ENCODE measurements around the gene ALPP.
"Not testable (repeated sequence)": the region's sequence is repeated elsewhere in the genome, so short reads cannot be mapped to it uniquely, and the experiment has no call there.

Gene ALPP

DNA sequence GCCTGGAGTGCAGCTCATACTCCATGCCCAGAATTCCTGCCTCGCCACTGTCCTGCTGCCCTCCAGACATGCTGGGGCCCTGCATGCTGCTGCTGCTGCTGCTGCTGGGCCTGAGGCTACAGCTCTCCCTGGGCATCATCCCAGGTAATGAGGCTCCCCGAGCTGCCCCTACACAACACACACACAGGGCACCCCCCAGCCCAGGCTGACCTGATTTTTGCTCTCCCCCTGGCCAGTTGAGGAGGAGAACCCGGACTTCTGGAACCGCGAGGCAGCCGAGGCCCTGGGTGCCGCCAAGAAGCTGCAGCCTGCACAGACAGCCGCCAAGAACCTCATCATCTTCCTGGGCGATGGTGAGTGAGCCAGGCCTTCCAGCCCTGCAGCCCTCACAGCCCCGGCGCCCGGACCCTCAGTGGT, at the start of gene ALPP:
TSS of gene ALPP (plus strand) at position 17 of the 417 bp plus-strand sequence. CDS start at position 69, 52 bp downstream.
- DNase-seq (ENCODE audit: low spot score): not testable (repeated sequence)

DNA sequence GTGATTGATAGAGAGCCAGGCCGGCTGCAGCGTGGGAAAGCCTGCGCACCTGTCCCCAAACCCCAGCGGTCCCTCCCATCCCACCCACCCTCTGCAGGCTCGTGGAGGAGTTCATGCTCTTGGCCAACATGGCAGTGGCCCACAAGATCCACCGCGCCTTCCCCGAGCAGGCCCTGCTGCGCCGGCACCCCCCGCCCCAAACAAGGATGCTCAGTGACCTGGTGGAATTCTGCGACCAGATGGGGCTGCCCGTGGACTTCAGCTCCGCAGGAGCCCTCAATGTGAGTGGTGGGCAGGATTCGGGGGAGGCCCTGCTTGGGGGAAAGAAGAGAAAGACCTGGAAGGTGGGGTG, 48.9 kb upstream of the ALPP start:
- no peak for DNase-seq (ENCODE audit: low spot score)

DNA sequence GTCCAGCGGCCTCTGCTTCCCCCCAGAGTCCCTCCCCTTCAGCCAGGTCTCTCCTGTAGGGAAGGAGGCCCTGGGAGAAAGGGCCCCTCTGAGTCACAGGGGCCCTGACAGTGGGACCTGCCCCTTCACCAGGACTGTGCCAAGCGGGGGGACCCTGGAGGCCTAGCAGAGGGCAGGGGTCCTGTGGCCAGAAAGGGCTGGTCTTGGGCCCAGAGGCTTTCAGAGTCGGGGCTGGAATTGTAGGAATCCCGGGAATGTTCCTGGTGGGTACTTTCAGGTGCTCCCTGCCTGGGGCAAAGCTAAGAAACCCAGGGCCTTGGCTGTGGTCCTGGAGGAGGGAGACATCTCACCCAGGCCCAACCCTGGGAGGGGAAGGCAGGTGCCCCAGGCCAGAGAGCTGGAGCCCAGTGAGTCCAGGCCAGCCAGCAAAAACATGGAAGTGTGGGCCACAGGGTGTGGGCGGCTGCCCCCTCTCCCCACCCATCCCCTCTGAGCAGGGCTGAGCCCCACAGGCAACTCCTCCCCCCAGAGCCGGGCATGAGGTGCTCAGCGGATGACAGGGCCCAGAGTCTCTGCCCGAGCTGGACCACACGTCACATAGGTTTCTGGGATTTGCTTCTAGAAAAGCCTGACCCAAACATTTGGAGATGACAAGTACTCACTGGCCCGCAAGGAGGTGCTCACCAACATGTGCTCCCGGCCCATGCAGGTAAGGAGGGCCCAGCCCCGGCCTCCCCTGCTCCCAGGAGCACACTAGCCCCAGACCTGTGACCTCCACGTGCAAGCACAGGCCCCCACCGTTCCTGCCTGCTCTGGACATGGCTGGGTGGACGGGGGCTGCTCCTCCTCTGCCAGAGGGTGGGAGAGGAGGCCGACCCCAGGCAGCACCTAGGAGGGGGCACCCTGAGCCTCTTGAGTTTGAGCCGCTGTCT, 48.2 kb upstream of the ALPP start:
- no peak for DNase-seq (ENCODE audit: low spot score)

DNA sequence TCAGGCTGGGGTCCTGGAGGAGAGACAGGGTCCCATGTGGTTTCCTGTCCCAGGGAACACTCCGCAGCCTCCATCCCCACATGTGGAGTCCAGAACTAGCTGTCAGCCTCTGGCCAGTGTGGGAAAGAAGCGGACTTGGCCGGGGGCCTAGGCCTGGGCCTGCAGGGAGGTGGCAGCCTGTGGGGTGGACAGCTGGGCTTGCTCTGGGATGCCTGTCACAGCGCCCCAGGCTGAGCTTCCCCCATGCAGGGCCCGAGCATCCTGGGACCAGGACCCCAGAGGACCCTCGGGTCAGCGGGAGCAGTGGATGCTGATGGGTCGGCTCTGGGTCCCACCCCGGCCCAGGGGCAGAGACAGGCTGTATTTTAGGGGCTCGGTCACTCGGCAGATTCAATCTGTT, 47.5 kb upstream of the ALPP start:
- DNase-seq (ENCODE audit: low spot score): not testable (repeated sequence)

DNA sequence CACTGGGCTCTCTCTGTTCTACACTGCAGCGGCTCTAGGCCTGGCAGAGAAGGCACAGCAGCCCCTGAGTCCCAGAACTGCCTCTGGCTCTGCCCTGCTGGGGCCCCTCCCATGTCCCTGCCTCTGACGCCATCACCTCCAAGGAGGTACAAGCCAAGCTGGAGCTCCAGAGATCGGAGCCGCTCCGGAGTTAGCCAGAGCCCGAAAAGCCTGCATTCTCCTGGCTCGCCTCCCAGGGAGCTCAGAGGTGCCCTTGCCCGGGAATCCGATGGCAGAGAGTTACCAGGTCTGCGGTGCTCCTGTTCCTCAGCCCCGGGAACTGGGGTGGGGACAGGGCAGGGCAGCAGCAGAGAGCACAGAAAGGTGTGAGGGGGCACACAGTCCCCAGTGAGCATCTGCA, 46.9 kb upstream of the ALPP start:
- not testable (repeated sequence) for DNase-seq (ENCODE audit: low spot score)

DNA sequence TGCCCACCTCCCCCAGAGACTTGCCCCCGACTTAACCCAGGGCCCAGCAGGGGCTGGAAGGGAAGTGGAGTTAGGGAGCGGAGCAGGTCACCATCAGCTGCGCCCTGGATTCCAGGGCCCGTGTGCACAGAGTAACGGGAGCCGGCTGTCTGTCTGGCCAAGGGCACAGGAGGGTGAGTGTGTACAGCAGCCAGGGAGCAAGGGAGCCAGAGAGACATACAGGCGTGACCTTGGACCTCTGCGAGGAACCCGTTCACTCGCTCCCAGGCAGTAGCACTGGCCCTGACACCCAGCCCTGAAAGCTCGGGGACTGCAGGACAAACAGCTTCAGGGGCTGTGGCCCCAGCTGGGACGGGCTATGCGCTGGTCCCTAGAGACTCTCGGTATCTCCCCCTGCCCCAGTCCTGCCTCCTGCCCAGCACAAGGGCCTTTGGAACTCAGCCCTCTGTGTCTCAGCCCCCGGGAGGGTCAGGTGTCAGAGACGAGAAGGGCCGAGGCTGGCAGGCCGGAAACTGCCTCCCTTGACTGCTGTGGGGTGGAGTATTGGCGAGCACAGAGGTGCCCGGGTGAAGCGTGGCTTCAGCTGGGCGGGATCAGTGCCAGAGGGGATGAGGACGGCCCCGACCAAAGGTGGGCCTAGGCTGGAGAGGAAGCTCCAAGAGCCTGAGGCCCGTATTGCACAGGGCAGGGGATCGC, 46.2 kb upstream of the ALPP start:
- DNase-seq (ENCODE audit: low spot score): not testable (repeated sequence)

DNA sequence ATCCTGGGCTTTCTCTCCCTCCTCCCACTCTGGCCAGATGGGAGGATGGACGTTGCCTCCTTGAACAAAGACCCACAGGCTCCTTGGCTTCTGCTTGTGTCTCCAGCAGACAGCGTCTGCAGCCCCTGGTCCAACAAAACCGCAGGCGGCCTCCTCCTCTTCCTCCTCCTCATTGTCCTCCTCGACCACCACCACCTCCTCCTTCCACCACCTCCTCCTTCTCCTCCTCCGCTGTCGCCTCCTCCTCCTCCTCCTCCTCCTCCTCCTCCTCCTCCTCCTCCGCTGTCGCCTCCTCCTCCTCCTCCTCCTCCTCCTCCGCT, 45.7 kb upstream of the ALPP start:
- DNase-seq (ENCODE audit: low spot score): no peak

DNA sequence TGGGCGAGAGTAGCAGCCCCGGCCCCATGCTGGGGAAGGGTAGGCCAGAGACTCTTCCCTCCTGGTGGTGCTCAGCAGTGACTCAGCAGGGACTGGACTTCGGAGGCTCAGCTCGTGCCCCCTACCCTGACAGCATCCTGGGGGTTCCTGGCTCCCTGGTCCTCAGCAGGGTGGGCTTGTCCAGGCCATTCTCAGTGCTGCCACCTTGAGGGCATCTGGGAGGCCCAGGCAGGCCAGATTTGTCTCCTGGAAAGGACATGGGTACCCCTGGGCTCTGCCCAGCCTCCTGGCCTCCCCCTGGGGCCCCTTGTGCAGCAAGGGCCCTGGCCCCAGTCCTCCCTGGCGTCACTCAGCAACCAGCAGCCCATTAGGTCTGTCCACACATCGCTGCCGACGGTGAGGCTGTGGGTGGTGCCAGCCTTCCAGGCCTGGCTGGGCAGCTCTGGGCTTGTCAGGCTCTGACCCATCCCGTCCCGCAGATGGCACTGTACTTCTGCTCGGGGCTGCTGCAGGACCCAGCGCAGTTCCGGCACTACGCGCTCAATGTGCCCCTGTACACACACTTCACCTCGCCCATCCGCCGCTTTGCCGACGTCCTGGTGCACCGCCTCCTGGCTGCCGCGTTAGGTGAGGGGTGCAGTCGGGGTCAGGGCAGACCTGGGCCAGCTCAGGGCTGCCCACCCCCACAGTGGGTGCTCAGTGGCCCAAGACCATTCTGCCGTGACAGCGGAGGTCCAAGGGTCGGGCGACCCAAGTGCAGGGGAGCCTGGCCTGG, 45.0 kb upstream of the ALPP start:
- DNase-seq (ENCODE audit: low spot score): no peak

DNA sequence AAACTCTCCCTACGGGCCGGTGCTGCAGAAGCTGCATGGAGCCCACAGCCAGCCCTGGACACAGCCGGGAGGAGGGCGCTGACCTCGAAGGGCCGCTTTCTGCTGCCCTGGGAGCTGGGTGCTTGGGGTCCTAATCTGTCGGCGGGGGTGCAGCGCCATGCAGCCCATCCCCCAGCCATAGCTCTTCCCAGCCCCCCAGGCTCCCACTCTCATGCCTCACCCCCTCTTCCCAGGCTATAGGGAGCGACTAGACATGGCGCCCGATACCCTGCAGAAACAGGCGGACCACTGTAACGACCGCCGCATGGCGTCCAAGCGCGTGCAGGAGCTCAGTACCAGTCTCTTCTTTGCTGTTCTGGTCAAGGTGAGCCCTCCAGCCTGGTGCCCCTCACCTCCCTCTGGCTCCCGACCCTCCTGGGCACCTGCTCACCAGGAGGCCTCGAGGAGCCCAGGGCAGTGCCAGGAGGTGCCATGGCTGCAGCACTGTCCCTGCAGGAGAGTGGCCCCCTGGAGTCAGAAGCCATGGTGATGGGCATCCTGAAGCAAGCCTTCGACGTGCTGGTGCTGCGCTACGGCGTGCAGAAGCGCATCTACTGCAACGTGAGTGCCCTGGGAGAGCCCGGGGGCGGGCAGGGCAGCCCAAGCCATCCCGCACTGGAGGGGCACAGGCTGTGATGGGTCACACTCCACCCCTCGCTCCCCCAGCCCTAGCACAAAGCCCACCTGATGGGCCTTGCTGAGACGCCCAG, 44.2 kb upstream of the ALPP start:
- DNase-seq (ENCODE audit: low spot score): not testable (repeated sequence)

DNA sequence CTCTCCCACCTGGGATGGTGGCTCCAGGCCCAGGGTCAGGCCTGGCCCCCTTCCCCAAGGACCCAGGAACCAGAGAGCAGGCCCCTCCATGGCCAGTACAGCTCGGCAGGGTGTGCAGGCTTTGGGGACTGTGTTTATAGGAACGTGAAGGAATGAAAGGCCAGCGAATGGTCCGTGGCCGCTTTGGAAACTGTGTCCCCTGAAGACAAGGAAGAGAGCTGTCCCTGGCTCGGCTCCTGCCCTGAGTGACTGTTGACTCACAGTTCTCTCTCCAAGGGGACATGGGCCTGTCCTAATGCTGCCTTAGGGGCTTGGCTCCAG, 43.7 kb upstream of the ALPP start:
- not testable (repeated sequence) for DNase-seq (ENCODE audit: low spot score)

DNA sequence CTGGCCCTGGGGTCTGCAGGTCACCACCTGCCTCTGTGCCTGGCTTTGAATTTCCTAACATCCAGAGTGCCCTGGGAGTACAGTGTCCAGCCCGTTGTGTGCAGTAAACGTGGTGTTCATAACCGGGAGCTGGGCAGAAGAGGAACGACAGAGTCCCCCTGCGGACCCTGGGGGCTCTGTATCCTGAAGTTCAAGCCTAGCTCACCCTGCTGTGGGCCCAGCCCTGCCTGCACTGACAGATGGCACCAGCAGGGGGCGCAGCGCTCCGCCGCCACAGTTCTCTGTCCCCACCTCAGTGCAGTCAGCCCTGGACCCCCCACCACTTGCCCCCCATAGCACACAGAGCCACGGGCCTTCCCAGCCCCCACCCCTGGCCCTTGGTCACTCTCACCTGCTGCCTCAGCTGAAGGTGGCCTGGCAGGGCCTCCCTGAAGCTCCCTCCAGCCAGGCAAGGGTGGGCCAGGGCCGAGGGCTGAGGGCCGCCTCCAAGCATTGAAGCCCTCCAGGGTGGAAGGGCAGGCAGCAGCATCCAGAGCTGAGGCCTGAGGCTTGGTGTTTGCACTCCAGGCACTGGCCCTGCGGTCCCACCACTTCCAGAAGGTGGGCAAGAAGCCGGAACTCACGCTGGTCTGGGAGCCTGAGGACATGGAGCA, 43.2 kb upstream of the ALPP start:
- DNase-seq (ENCODE audit: low spot score): not testable (repeated sequence)

DNA sequence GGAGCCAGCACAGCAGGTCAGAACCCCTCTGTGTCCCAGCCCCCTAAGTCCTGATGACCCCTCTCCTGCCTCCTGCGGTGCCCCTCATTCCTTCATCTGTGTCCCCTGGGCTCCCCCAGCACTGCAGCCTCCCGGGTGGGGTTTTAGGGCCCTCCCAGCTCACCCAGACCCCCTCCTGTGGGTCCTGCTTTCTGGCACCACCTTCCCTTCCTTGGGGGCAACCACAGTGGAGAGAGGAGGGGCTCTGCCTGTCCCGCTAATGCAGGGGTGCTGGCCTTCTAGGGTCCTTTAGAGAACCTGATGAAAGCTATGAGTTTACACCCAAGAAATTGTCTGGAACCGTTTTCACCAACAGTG, 42.7 kb upstream of the ALPP start:
- no peak for DNase-seq (ENCODE audit: low spot score)

DNA sequence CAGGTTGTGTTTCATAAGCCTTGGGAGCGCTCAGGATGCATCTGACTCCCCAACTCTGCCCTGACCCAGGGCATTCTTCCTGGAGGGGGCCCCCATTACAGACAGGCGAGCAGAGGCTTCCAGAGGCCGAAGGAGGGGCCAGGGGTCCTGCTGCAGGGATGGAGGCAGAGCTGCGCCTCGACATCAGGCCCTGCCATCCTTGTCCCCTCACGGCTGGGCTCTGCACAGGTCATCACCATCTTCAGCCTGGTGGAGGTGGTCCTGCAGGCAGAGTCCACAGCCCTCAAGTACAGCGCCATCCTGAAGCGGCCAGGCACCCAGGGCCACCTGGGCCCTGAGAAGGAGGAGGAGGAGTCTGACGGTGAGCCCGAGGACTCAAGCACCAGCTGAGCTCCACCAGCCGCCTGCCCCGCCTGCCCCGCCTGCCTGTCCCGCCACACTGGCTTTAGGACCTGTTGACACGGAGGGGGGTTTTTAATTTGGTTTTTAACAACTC, 42.3 kb upstream of the ALPP start:
- DNase-seq (ENCODE audit: low spot score): no peak

DNA sequence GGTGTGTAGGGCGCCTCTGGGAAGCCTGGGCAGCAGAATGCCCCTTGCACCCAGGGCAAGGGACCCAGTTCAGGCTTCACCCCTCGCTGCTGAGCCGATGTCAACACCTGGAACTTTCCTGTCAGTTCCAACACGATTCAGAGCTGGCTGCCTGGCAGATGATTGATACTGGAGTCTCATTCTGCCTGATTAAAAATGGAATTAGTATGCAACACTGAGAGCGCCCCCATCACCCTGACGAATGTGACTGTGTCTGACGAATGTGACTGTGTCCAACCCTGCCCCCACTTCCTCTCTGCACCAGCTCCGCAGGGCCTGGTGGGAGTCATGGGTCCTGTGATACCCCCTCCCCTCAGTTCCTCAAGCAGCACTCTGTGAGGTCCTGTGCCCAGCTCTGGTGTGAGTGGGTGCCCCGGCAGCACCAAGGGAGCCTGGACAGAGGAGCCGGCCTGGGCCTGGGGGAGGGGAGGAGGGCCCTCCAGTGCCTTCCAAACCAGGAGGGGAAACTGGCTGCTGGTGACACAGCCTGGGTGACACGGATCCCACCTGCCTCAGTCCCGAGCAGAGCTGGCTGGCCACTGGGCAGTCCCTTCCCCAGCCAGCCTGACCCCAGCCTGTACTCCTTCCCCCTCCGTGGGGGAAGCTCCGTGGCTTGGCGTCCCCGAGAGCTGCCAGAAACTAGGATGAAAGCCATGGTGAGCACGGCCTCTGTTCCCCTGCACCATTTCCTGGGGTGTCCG, 41.4 kb upstream of the ALPP start:
- DNase-seq (ENCODE audit: low spot score): no peak

DNA sequence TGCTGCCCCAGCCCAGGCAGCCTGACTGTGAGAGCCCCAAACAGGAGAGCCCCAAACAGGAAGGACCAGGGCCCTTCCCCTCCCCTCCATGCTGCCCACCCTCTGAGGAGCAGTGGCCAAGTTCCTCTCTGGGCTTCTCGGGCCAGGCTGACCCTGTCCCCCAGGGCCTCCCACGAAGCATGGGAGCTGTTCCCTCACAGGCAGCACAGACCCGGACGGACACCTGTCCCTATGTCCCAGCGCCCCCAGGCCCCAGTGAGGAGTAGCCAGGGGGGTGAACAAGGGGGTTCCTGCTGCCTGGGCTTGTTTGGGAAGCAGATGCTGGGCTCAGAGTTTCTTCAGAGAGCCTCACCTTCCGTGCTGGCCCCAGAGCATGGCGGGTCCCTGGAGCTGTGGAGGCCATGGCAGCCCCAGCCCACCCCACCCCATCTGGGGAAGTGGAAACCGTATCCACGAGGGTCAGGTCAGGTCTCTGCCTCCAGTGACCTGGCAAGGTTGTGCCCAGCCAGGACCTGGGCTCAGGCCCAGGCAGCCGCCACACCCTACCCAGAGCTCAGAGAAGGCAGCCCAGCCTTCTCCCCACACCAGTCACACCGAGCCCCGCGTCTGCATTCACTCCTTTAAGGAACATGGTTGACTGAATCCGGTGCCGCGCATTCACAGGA, 40.3 kb upstream of the ALPP start:
- DNase-seq (ENCODE audit: low spot score): not testable (repeated sequence)

DNA sequence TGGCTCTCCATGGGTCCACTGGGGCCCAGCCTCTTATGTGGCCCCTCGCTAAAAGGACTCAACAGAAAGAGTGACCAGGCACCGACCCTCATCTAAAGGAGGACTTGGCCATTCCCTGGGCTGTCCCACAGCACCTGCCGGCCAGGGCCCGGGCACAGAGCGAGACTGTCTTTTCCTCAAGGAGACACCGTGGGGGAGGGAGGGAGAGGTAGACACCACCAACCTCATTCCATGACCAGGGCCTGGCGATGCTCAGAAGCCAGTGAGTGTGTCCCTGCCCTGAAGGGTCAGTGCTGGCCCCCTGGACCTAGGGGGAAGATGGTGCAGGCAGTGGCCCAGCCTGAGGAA, 39.8 kb upstream of the ALPP start:
- DNase-seq (ENCODE audit: low spot score): no peak

DNA sequence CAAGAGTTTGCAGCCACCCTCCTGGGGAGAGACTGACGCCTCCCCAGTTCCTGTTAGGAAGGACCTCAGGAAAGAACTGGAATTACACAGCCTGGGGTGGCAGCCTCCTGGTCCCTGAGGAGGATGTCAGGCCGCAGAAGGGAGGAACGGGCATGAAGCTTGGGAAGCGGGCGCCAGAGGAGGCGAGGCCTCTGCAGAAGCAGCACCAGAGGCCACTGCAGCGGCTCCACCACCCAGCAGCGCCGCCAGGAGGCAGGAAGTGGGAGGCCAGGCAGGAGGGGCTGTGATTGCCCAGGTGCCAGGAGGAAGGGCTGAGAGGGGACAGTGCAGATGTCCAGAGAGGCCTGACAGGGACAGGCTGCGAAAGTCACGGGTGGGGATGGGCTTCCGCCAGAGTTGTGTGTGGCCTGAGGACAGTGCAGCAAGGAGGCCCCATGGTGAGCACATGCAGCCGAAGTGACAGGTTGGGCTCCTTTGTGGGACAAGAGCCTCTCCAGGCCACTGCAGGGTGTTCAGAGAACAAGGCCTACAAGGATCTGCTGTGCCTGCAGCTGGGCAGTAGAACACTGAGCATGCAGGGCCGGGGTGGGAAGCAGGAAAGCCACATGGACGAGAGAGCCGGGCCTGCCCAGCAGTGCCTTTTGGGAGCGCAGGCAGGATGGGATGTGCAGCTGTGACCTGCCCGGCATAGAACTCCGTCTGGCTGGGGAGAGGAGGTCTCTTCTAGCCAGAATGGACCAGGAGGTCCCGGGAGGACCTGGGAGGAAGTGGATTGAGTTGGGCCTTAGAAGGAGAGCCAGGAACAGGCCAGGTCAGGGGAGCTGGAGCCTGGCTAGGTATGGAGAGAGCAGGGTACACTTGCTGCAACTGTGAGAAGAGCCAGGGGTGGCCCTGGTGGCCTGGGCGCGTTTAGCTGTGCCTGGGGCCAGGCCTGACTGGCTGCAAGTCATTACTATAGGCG, 39.1 kb upstream of the ALPP start:
- DNase-seq (ENCODE audit: low spot score): no peak

DNA sequence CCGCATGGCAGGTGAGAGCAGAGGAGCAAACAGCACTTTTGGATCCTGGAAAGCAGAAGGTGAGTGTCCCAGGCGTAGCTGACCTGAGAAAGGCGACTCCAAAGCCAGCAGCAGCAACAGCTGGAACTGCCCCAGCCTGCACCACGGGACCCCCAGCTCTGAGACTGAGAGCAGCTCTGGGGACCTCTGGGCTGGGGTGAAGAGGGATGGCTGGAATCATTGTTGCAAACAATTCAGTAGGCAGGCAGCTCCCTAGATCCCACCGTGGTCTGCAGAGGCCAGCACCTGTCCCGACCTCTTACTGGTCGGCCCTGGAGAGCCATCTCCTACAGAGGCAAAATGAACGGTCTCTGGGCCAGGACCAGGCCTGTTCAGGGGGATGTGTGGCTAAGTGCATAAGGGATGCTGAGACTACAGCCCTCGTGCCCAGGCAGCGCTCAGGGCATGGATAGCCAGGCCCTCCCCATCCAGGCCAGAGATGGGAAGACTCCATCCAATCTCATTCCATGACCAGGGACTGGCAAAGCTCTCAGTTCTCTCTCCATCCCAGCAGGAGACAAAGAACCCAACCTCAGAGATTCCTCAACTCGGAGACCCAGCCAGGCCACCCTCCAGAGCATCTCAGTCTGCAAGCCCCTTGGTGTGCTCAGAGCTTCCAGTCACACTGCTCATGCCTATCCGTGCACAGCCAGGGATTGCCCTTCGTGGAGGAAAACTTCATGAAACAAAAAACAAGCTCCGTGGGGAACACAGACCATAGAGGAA, 38.2 kb upstream of the ALPP start:
- DNase-seq (ENCODE audit: low spot score): no peak

Data from hematopoietic multipotent progenitor cell treated with erythropoietin and hydrocortisone succinate and interleukin-3 and kit ligand, for 15 days (in vitro differentiated cells).